ENCODE data around the gene ARHGAP15.

ARHGAP15 gene

GRCh38 chr2:143702931-143703330, 573.7 kb downstream of the ARHGAP15 start:
- no peak for DNase-seq

GRCh38 chr2:143704451-143705106, 575.4 kb downstream of the ARHGAP15 start:
- no peak for DNase-seq

- DNase-seq = no peak
These were observed 576.0 kb downstream of the ARHGAP15 start for GRCh38 chr2:143705108-143705707.

- DNase-seq = no peak
These were observed 577.1 kb downstream of the ARHGAP15 start for GRCh38 chr2:143706354-143706753.

- DNase-seq = no peak
These were observed 579.5 kb downstream of the ARHGAP15 start for GRCh38 chr2:143708682-143709081.

GRCh38 chr2:143710196-143710595, 581.0 kb downstream of the ARHGAP15 start:
- no peak for DNase-seq

- DNase-seq = no peak
These were observed 581.7 kb downstream of the ARHGAP15 start for GRCh38 chr2:143710879-143711278.

GRCh38 chr2:143716522-143716921, 587.3 kb downstream of the ARHGAP15 start:
- DNase-seq = no peak

- no peak for DNase-seq
These were observed 587.8 kb downstream of the ARHGAP15 start for GRCh38 chr2:143717053-143717452.

- no peak for DNase-seq
These were observed 588.4 kb downstream of the ARHGAP15 start for GRCh38 chr2:143717536-143718168.

- no peak for DNase-seq
These were observed 589.5 kb downstream of the ARHGAP15 start for GRCh38 chr2:143718745-143719144.

- peak; percentile 0 for DNase-seq
These were observed 590.2 kb downstream of the ARHGAP15 start for GRCh38 chr2:143719406-143719805.

- peak; percentile 72 for DNase-seq
These were observed 591.0 kb downstream of the ARHGAP15 start for GRCh38 chr2:143720095-143720664.

GRCh38 chr2:143725400-143725799, 596.2 kb downstream of the ARHGAP15 start:
- DNase-seq = no peak

GRCh38 chr2:143726151-143726845, 597.1 kb downstream of the ARHGAP15 start:
- DNase-seq = no peak

GRCh38 chr2:143728498-143728897, 599.3 kb downstream of the ARHGAP15 start:
- DNase-seq = no peak

- no peak for DNase-seq
These were observed 600.1 kb downstream of the ARHGAP15 start for GRCh38 chr2:143729296-143729814.

- peak; percentile 0 for DNase-seq
These were observed 601.1 kb downstream of the ARHGAP15 start for GRCh38 chr2:143730155-143730952.

GRCh38 chr2:143730953-143731260, 601.7 kb downstream of the ARHGAP15 start:
- DNase-seq = no peak

GRCh38 chr2:143732076-143732475, 602.9 kb downstream of the ARHGAP15 start:
- DNase-seq = peak; percentile 47

- no peak for DNase-seq
These were observed 603.7 kb downstream of the ARHGAP15 start for GRCh38 chr2:143732871-143733270.

- DNase-seq = no peak
These were observed 605.3 kb downstream of the ARHGAP15 start for GRCh38 chr2:143734507-143734906.

Measured in NCI-H69 (cell line).